ENCODE measurements around the gene CASP4.
"Not testable (repeated sequence)": the region's sequence is repeated elsewhere in the genome, so short reads cannot be mapped to it uniquely, and the experiment has no call there.

The CASP4 gene

GRCh38 chr11:104962852-104963251 lies 5.5 kb downstream of the CASP4 start:
- H3K9me3 ChIP-seq = peaks cover 16% of the 10 kb centered on the region
- H3K4me3 ChIP-seq = no peak overlapping the region
- H3K4me1 ChIP-seq = no peaks in the 10 kb centered on the region
- no peak for TF ChIP-seq Cebpa-rat (IDR thresholded peaks at IDR 0.05)
- H3K27me3 ChIP-seq = no peaks in the 10 kb centered on the region
- H3K36me3 ChIP-seq = no peaks in the 10 kb centered on the region
- H3K9ac ChIP-seq = no peak overlapping the region
- no peak overlapping the region for H3K4me2 ChIP-seq
- H4K20me1 ChIP-seq = no peaks in the 10 kb centered on the region
- no peak overlapping the region for H3K27ac ChIP-seq

GRCh38 chr11:104957280-104957679 lies 11.1 kb downstream of the CASP4 start:
- no peak overlapping the region for H3K4me3 ChIP-seq
- no peak overlapping the region for H3K4me2 ChIP-seq
- no peaks in the 10 kb centered on the region for H3K4me1 ChIP-seq
- H3K9me3 ChIP-seq = no peaks in the 10 kb centered on the region; the same call in 1 of the 2 replicates
- H4K20me1 ChIP-seq = no peaks in the 10 kb centered on the region
- H3K36me3 ChIP-seq = no peaks in the 10 kb centered on the region
- no peaks in the 10 kb centered on the region for H3K27me3 ChIP-seq
- H3K9ac ChIP-seq = no peak overlapping the region
- H3K27ac ChIP-seq = no peak overlapping the region
- no peak for TF ChIP-seq Cebpa-rat (IDR thresholded peaks at IDR 0.05)

GRCh38 chr11:104956528-104956927 lies 11.8 kb downstream of the CASP4 start:
- no peaks in the 10 kb centered on the region for H3K27me3 ChIP-seq
- H3K4me1 ChIP-seq = no peaks in the 10 kb centered on the region
- H4K20me1 ChIP-seq = no peaks in the 10 kb centered on the region
- H3K4me2 ChIP-seq = no peak overlapping the region
- no peak for TF ChIP-seq Cebpa-rat (IDR thresholded peaks at IDR 0.05)
- no peak overlapping the region for H3K27ac ChIP-seq
- H3K9me3 ChIP-seq = no peaks in the 10 kb centered on the region; the same call in 1 of the 2 replicates
- H3K9ac ChIP-seq = no peak overlapping the region
- H3K36me3 ChIP-seq = no peaks in the 10 kb centered on the region
- no peak overlapping the region for H3K4me3 ChIP-seq

- Histone ChIP-seq H3K27ac (no peak overlapping the region), H3K9me3 (no peaks in the 10 kb centered on the region), H3K4me3 (no peak overlapping the region), H4K20me1 (no peaks in the 10 kb centered on the region), H3K4me2 (no peak overlapping the region), H3K9ac (no peak overlapping the region), H3K27me3 (no peaks in the 10 kb centered on the region), H3K36me3 (no peaks in the 10 kb centered on the region), H3K4me1 (no peaks in the 10 kb centered on the region)
- no peak for TF ChIP-seq Cebpa-rat (IDR thresholded peaks at IDR 0.05)
Measured at GRCh38 chr11:104946907-104947306, 21.5 kb downstream of the CASP4 start.

- no peak for TF ChIP-seq Cebpa-rat (IDR thresholded peaks at IDR 0.05)
- no peak overlapping the region for H3K27ac ChIP-seq
- H3K36me3 ChIP-seq = no peaks in the 10 kb centered on the region
- H3K4me3 ChIP-seq = no peak overlapping the region
- H3K27me3 ChIP-seq = no peaks in the 10 kb centered on the region
- no peaks in the 10 kb centered on the region for H3K9me3 ChIP-seq
- H3K9ac ChIP-seq = no peak overlapping the region
- H4K20me1 ChIP-seq = no peaks in the 10 kb centered on the region
- no peak overlapping the region for H3K4me2 ChIP-seq
- no peaks in the 10 kb centered on the region for H3K4me1 ChIP-seq
Measured at GRCh38 chr11:104944076-104944475, 24.3 kb downstream of the CASP4 start.

- Histone ChIP-seq H4K20me1 (no peaks in the 10 kb centered on the region), H3K4me3 (no peak overlapping the region), H3K9ac (no peak overlapping the region), H3K27me3 (no peaks in the 10 kb centered on the region), H3K4me2 (no peak overlapping the region), H3K9me3 (no peaks in the 10 kb centered on the region), H3K27ac (no peak overlapping the region), H3K4me1 (no peaks in the 10 kb centered on the region), H3K36me3 (no peaks in the 10 kb centered on the region)
- no peak for TF ChIP-seq Cebpa-rat (IDR thresholded peaks at IDR 0.05)
Measured at GRCh38 chr11:104943561-104943960, 24.8 kb downstream of the CASP4 start.

- no peak overlapping the region for H3K27ac ChIP-seq
- no peaks in the 10 kb centered on the region for H3K27me3 ChIP-seq
- H3K36me3 ChIP-seq = no peaks in the 10 kb centered on the region
- peaks cover 25% of the 10 kb centered on the region for H3K4me1 ChIP-seq
- H4K20me1 ChIP-seq = no peaks in the 10 kb centered on the region
- H3K9me3 ChIP-seq = peaks cover 11% of the 10 kb centered on the region
- peak overlapping the region; percentile 74 for H3K4me2 ChIP-seq
- TF ChIP-seq Cebpa-rat (IDR thresholded peaks at IDR 0.05) = no peak
- no peak overlapping the region for H3K9ac ChIP-seq
- H3K4me3 ChIP-seq = no peak overlapping the region
Measured at GRCh38 chr11:104934594-104934993, 33.8 kb downstream of the CASP4 start.

- not testable (repeated sequence) for H3K36me3 ChIP-seq, H3K9ac ChIP-seq, H4K20me1 ChIP-seq, H3K4me3 ChIP-seq, H3K27ac ChIP-seq, H3K27me3 ChIP-seq
- Histone ChIP-seq H3K4me2 (peak overlapping the region; percentile 74), H3K4me1 (peaks cover 25% of the 10 kb centered on the region), H3K9me3 (peaks cover 11% of the 10 kb centered on the region)
Measured at GRCh38 chr11:104934073-104934472, 34.3 kb downstream of the CASP4 start.

- Histone ChIP-seq H4K20me1 (no peaks in the 10 kb centered on the region), H3K4me2 (no peak overlapping the region), H3K27me3 (no peaks in the 10 kb centered on the region), H3K4me3 (no peak overlapping the region), H3K27ac (no peak overlapping the region), H3K9ac (no peak overlapping the region), H3K9me3 (peaks cover 35% of the 10 kb centered on the region), H3K36me3 (no peaks in the 10 kb centered on the region), H3K4me1 (peaks cover 4% of the 10 kb centered on the region)
- TF ChIP-seq Cebpa-rat (IDR thresholded peaks at IDR 0.05) = no peak
Measured at GRCh38 chr11:104928811-104929210, 39.6 kb downstream of the CASP4 start.

GRCh38 chr11:104926771-104927611 lies 41.4 kb downstream of the CASP4 start:
- Histone ChIP-seq H3K27ac (no peak overlapping the region), H3K9ac (no peak overlapping the region), H3K4me1 (no peaks in the 10 kb centered on the region), H3K9me3 (peaks cover 27% of the 10 kb centered on the region), H3K4me2 (no peak overlapping the region), H3K4me3 (no peak overlapping the region), H3K27me3 (no peaks in the 10 kb centered on the region), H3K36me3 (no peaks in the 10 kb centered on the region), H4K20me1 (no peaks in the 10 kb centered on the region)
- TF ChIP-seq Cebpa-rat (IDR thresholded peaks at IDR 0.05) = no peak

Data from BLaER1 (cell line).